ENCODE measurements around the gene S100A13. TPM values are rescaled to one million over a fixed set of nuclear protein-coding genes. Genes with fewer than 3 reads are reported as not detected.

The S100A13 gene
- total RNA-seq, 4 donors from 2014 or later = 113 to 237 (median 159) TPM

DNA sequence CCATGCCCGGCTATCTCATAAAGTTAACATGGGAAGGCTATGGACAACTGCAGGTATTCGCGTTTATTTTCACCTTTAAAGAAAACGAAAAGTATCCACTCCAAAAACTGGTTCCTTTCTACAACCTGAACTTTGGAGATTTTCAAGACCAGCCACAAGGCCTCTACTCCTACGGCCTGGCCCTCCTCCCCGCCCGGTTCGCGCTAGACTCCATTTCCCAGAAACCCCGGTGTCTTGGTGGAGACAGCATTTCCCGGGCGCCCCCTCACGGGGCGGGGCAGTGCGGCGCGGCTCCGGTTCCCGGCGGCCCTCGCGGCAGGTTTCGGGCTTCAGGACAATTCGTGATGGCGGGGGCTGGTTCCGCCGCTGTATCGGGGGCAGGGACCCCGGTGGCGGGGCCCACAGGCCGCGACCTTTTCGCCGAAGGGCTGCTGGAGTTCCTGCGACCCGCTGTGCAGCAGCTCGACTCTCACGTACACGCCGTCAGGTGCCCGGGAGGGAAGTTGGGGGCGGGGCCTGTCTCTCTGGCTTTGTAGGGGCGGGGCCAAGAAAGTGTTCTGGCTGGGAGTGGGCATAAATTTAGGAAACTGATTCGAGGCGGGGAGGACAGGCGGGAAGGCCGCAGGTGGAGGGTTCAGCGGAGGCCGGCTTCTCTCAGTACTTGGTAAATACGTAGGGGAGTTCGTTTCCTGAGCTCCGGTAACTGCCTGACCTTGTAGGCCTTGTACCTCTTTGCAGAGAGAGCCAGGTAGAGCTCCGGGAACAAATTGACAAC is 31.3 kb upstream of the S100A13 start, which contains the start of gene SNAPIN:
Gene SNAPIN (plus strand): TSS at position 304 of the 775 bp plus-strand sequence. CDS start 41 bp downstream, at position 345.
- peaks cover 10 to 15% of the 10 kb centered on the region in 2 donors for H3K4me1 ChIP-seq
- H3K36me3 ChIP-seq = peaks cover 3 to 31% of the 10 kb centered on the region in 2 donors
- no peaks in the 10 kb centered on the region for H3K9me3 ChIP-seq
- peak; percentile 94 to 97 for ATAC-seq
- peak; percentile 83 to 90 for DNase-seq
- no peaks in the 10 kb centered on the region for H3K27me3 ChIP-seq
- H3K4me3 ChIP-seq = peak within 1 kb of the TSS; percentile 93 to 96 (median 96)
- H3K27ac ChIP-seq = peak within 1 kb of the TSS; percentile 97 to 100 (median 100)
- TF ChIP-seq POLR2A (IDR thresholded peaks at IDR 0.05) = peak; percentile 78 to 80
- TF ChIP-seq, protein P1, sequence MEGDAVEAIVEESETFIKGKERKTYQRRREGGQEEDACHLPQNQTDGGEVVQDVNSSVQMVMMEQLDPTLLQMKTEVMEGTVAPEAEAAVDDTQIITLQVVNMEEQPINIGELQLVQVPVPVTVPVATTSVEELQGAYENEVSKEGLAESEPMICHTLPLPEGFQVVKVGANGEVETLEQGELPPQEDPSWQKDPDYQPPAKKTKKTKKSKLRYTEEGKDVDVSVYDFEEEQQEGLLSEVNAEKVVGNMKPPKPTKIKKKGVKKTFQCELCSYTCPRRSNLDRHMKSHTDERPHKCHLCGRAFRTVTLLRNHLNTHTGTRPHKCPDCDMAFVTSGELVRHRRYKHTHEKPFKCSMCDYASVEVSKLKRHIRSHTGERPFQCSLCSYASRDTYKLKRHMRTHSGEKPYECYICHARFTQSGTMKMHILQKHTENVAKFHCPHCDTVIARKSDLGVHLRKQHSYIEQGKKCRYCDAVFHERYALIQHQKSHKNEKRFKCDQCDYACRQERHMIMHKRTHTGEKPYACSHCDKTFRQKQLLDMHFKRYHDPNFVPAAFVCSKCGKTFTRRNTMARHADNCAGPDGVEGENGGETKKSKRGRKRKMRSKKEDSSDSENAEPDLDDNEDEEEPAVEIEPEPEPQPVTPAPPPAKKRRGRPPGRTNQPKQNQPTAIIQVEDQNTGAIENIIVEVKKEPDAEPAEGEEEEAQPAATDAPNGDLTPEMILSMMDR (IDR thresholded peaks at IDR 0.05 in 4 of 5, conservative IDR thresholded peaks at IDR 0.05 in 1 of 5) = peak in 2 of 5 experiments; percentile 25 to 41
- in situ Hi-C loops (cut with MboI; ENCODE audit: low sequenced_read_pairs in 4 of 4) = loop anchor here in 2 of 4 donors (25.0 kb wide), 1 partner anchor 329 kb away; the partner anchor contains the start of genes JTB (in 2 of the 2), RAB13 (in 2 of the 2) and RPS27 (in 2 of the 2)
- intact Hi-C loops (cut with DNase I; ENCODE audit: low total_unique reads) = no loop called here

DNA sequence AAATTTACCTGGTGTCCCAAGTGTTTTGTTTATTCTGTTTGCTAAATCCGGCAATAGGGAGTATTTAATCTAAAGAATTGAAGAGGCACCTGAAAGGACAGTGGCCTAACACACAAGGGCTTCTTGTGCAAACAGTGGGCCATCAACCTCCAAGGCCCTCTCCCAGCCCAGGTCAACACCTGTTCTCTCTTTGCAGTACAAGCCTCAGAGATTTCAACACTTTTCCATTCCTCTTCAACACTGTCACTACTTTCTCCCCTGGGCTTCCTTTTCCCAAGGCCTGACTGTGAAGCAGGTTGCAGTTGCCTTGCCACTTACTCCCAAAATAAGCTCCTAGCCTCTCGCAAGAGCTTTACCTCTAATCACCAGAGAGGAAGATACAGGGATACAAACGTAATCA is 28.0 kb upstream of the S100A13 start:
- intact Hi-C loops (cut with DNase I; ENCODE audit: low total_unique reads) (no loop called here), in situ Hi-C loops (cut with MboI; ENCODE audit: low sequenced_read_pairs in 4 of 4) (loop anchor here in 2 of 4 donors (25.0 kb wide), 1 partner anchor 332 kb away; the partner anchor contains the start of genes JTB (in 2 of the 2), RAB13 (in 2 of the 2) and RPS27 (in 2 of the 2))
- H3K4me1 ChIP-seq = peaks cover 14 to 15% of the 10 kb centered on the region in 2 donors
- peak in 1 of 2 donors; percentile 47 for ATAC-seq
- H3K4me3 ChIP-seq = no peak overlapping the region
- no peak for TF ChIP-seq POLR2A (IDR thresholded peaks at IDR 0.05)
- TF ChIP-seq, protein P1 (IDR thresholded peaks at IDR 0.05 in 4 of 5, conservative IDR thresholded peaks at IDR 0.05 in 1 of 5) = no peak
- H3K36me3 ChIP-seq = no peaks in the 10 kb centered on the region
- H3K27ac ChIP-seq = peak overlapping the region; percentile 26 to 74 (median 33)
- peak in 1 of 2 donors; percentile 58 for DNase-seq
- H3K9me3 ChIP-seq = no peaks in the 10 kb centered on the region
- no peaks in the 10 kb centered on the region for H3K27me3 ChIP-seq

DNA sequence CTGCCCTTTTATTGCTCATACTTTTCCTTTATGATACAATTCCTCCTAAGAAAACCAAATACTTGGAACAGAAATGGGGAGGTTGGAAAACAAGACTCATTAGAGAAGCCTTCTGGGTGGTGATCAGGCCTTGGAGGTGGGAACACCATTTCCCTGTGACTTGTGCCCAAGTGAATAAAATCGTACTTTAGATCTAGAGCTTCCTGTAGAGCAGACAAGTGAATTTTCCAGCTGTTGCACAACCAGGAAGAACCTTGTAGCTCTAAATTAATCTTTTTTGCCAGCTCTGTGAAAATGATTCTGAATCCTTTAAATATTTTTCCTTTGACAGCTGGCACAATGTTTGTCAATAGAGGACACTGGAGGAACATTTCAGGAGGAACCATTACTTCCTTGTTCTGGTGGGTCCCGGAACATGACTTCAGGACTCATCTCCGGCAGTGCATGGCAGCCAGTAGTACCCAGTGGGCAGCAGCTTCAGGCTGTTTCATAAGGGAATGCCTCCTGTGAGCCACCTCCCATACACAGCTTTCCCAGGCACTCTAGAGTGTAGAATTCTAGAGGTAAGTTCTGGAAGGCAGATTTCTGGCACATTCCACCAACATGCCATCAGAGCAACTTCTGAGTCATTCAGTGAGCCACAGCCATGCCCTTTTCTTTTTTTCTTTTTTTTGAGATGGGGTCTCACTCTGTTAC is 25.6 kb upstream of the S100A13 start:
- no peak for ATAC-seq
- H3K4me3 ChIP-seq = no peak overlapping the region

DNA sequence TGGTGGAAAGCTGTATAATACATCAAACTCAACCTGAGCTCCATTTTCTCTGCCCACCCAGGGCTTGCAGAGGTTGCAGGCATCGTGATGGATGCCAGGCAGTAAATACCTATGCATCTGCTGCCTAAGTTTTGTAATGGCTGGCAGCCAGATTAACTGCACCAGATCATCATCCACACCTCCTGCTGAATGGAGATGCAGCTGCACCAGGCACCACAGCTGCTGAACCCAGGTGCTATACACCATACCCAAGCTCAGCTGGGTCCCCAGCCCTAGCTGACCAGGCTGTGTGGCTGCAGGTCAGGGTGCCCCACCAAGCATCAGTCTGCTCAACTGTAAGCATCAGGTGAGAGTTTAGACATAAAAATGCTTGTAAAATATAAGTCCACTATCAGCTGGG is 24.5 kb upstream of the S100A13 start:
- Histone ChIP-seq H3K9me3 (no peaks in the 10 kb centered on the region), H3K27me3 (no peaks in the 10 kb centered on the region), H3K36me3 (no peaks in the 10 kb centered on the region), H3K4me3 (no peak overlapping the region), H3K4me1 (peaks cover 17 to 33% of the 10 kb centered on the region in 2 donors), H3K27ac (no peak overlapping the region)
- no peak for DNase-seq
- ATAC-seq = no peak
- in situ Hi-C loops (cut with MboI; ENCODE audit: low sequenced_read_pairs in 4 of 4) (loop anchor here in 2 of 4 donors (25.0 kb wide), 1 partner anchor 336 kb away; the partner anchor contains the start of genes JTB (in 2 of the 2), RAB13 (in 2 of the 2) and RPS27 (in 2 of the 2)), intact Hi-C loops (cut with DNase I; ENCODE audit: low total_unique reads) (no loop called here)
- TF ChIP-seq, protein P1 (IDR thresholded peaks at IDR 0.05 in 4 of 5, conservative IDR thresholded peaks at IDR 0.05 in 1 of 5) = no peak
- TF ChIP-seq POLR2A (IDR thresholded peaks at IDR 0.05) = no peak

More for the DNA sequence above, 25.6 kb upstream of the S100A13 start:
- Histone ChIP-seq H3K27ac (peak overlapping the region in 3 of 4 donors; percentile 33 to 64 (median 57)), H3K9me3 (no peaks in the 10 kb centered on the region), H3K27me3 (no peaks in the 10 kb centered on the region), H3K4me1 (peaks cover 19 to 27% of the 10 kb centered on the region in 2 donors), H3K36me3 (no peaks in the 10 kb centered on the region)
- no peak for TF ChIP-seq POLR2A (IDR thresholded peaks at IDR 0.05)
- TF ChIP-seq, protein P1 (IDR thresholded peaks at IDR 0.05 in 4 of 5, conservative IDR thresholded peaks at IDR 0.05 in 1 of 5) = no peak
- intact Hi-C loops (cut with DNase I; ENCODE audit: low total_unique reads) = no loop called here
- in situ Hi-C loops (cut with MboI; ENCODE audit: low sequenced_read_pairs in 4 of 4) = loop anchor here in 2 of 4 donors (25.0 kb wide), 1 partner anchor 334 kb away; the partner anchor contains the start of genes JTB (in 2 of the 2), RAB13 (in 2 of the 2) and RPS27 (in 2 of the 2)
- DNase-seq = peak in 1 of 2 donors; percentile 19
